Activated CD4-positive, alpha-beta T cell treated with anti-CD3 and anti-CD28 coated beads for 4 hours (primary cell): Measurements from ENCODE around the gene GRIA4.

Source experiments
- DNase-seq, 2 donors: peaks; one replicate each; pipeline ENCODE4 v3.0.0-alpha.2; 2020

GRIA4 gene

GRCh38 chr11:105639527-105639926 is 29.7 kb downstream of the GRIA4 start:
- no peak for DNase-seq

DNA sequence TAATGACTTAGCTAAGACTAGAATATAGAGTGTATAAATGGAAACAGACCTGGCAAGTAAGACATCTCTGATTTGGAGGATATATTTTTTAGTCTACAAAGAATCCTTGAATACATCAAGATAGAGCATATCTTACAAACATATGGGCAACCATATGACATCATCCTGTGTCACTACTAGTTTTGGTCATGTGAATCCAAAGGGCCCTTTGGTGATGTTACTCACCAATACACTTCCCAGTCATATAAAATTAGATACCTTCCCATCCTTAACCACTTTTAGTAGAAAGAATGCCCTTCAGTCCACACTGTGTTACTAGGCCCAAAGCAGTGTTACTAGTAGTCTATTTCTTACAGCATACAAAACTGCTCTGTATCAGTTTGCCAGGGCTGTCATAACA is 31.6 kb downstream of the GRIA4 start:
- no peak for DNase-seq

GRCh38 chr11:105642870-105643269 is 33.0 kb downstream of the GRIA4 start:
- DNase-seq: no peak

GRCh38 chr11:105644839-105645573 is 35.1 kb downstream of the GRIA4 start:
- DNase-seq: no peak

- DNase-seq: no peak
Observed at GRCh38 chr11:105647780-105648179, 37.9 kb downstream of the GRIA4 start.

- no peak for DNase-seq
Observed at GRCh38 chr11:105648762-105649161, 38.9 kb downstream of the GRIA4 start.

GRCh38 chr11:105665281-105665680 is 55.4 kb downstream of the GRIA4 start:
- no peak for DNase-seq

GRCh38 chr11:105667441-105667840 is 57.6 kb downstream of the GRIA4 start:
- DNase-seq: no peak

- DNase-seq: no peak
Observed at GRCh38 chr11:105670811-105671210, 60.9 kb downstream of the GRIA4 start.

- DNase-seq: no peak
Observed at GRCh38 chr11:105673089-105673488, 63.2 kb downstream of the GRIA4 start.

- DNase-seq: no peak
Observed at GRCh38 chr11:105689631-105690030, 79.8 kb downstream of the GRIA4 start.

DNA sequence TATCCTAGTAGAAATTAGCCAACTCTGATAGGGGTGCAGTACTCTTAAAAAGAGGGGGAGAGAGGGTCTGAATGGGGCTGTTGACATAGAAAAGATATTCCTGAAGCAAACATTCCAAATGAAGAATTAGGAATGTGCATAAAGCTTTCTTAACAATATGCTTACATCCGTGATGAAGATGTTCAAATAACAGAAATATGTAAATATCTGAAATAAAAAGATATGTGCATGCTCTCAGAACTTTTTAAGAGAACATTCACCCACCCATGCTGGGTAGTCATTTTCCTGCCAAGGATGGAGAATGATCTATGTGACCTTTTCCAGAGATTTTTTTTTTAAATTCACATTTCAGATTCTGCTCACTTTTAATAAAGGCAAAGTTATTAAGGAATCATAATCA is 80.6 kb downstream of the GRIA4 start:
- no peak for DNase-seq

GRCh38 chr11:105693075-105693759 is 83.3 kb downstream of the GRIA4 start:
- DNase-seq: no peak

DNA sequence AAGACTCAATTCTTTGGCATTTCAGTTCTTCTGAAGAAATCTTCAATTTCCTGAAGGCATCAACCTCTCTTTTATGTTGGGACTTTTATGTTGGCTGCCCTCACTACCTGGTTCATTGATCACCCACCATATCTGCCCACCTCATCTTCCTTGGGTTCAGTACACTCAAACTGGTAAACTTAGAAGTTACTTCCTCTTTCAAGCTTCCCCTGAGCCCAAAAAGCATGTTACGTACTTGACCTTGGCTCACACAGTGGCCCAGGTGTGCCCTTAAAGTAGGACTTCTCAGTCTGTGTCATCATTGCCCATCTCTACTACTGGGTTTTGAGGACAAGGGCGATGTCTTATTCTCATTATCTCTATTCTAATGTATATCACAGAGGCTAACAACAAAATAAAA is 86.1 kb downstream of the GRIA4 start:
- no peak for DNase-seq

DNA sequence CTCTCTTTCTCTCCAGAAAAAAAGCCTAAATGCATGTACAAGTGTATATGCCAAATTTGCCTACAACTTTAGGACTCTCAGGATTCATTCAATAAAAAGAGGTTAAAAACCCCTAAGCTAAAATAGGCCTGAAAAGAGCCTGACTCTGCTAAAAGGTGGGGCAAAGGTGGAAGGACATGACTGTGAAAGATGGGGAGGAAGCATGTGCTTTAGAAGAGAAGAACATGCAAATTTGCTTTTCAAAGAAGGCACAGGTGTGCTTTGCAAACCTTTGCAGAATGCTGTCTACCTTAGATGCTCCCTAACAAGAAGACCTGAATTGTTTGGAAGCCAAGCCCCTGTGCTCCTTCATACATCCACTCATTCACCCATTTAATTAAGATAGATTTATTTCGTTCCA is 87.4 kb downstream of the GRIA4 start:
- no peak for DNase-seq

- no peak for DNase-seq
Observed at GRCh38 chr11:105699203-105699602, 89.3 kb downstream of the GRIA4 start.

DNA sequence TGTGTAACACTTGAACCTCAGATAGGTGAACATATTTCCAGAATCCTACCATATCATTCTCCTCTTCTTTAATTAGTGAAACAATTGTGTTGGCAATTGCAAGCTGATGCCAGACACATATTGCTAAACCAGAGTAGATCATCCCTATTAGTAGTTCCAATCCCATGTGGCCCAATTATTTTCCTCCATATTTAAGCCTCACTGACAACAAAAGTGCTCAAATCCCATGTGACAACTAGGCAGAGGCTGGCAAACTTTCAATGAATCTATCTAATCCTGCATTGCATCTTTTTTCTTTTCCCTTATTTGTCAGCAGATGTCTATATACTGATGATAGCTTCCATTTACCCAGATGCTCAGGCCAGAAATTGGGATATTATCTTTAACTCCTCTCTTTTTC is 90.4 kb downstream of the GRIA4 start:
- DNase-seq: no peak

- DNase-seq: no peak
Observed at GRCh38 chr11:105701098-105701497, 91.2 kb downstream of the GRIA4 start.

GRCh38 chr11:105705786-105706530 is 96.1 kb downstream of the GRIA4 start:
- no peak for DNase-seq

DNA sequence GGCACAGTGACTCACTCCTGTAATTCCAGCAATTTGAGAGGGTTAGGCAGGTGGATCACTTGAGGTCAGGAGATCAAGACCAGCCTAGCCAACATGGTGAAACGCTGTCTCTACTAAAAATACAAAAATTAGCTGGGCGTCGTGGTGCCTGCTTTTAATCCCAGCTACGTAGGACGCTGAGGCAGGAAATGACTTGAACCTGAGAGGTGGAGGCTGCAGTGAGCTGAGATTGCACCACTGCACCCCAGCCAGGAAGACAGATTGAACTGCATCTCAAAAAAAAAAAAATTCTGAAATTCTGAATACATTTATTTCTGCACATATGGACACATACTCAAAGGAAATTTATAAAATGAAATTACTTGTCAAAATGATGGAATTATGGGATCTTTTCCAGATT is 103.2 kb downstream of the GRIA4 start:
- DNase-seq: no peak

DNA sequence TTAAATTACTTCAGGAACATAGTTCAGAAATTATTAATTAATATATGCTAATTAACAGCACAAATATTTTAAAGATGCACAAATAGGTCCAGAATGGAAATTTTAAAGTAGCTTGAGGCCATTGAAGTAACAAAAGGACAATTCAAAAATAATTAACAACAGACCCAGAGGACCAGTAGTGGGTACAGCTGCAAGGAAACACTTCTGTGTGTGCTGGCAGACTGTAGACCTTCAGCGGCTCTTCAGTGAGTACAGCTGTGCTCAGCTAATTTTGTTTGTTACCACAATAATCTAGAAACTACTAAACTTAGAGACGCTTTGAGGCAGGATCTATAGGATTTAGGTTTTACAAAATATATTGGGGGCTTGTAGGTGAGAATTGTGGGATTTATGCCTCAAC is 103.8 kb downstream of the GRIA4 start:
- no peak for DNase-seq

DNA sequence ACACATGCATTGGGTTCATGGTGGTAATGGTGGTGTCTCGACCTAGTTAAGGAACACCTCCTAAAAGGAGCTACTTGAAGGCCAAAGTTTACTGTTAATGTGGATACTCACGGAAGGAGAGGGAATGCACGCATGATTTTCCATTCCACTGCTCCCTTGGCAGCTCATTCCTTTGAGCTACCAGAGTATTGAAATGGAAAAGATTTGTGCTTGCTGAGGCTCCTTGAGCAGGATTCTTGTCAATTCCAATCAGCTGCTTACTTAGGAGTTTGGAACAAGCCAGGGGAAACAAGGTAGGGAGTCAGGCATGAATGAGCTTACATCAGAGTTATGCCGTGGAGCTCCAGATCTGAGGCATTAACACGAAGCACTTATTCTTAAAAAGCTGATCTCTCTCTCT is 108.8 kb downstream of the GRIA4 start:
- no peak for DNase-seq

DNA sequence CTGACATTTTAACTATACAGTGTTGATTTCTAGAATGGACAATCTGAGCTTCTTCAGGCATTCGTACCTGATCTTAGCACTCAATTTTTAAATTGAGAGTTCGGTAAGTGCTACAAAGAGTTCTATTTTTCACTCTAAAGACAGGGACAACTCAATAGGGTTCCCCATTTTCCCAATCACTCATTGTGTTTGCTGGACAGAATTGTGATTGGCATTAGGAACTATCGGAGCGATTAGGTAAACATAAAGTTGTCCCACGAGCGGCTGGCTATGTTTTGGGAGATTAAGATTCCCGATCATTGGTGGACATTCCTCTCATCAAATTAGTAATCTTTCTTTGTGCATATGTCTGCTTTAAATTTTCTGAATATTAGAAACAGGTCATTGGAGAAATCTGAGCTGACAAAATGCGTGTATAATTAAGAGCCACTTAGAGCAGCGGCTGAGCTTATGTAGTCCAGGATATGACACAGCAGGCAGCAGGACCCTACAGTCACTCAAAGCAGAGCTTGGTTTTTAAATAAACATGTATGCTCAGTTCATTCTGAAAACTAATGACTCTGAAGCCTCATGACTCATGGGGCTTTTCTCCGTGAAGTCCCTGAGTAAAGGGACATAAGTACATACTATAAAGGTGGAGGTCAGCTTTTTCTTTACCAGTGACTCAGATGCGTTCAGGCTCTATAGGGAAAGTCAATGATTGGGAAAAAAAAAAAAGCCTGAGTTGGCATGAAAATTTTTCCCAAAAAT is 109.4 kb downstream of the GRIA4 start:
- no peak for DNase-seq
